NCI-H1694 (cell line): Measurements from ENCODE around the gene DHX57.
"Not testable (repeated sequence)": the region's sequence is repeated elsewhere in the genome, so short reads cannot be mapped to it uniquely, and the experiment has no call there.

ENCODE experiments used
- DNase-seq: peaks from one replicate; lab custom pipeline; 2025; lab: John Stamatoyannopoulos, UW

The DHX57 gene

GRCh38 chr2:38797953-38798352, 77.8 kb downstream of the DHX57 start:
- no peak for DNase-seq

- DNase-seq, result no peak
Measured at GRCh38 chr2:38797250-38797676, 78.5 kb downstream of the DHX57 start.

- DNase-seq, result not testable (repeated sequence)
Measured at GRCh38 chr2:38795016-38795415, 80.7 kb downstream of the DHX57 start.

GRCh38 chr2:38794235-38794946, 81.3 kb downstream of the DHX57 start:
- DNase-seq, result no peak

- no peak for DNase-seq
Measured at GRCh38 chr2:38793511-38793910, 82.2 kb downstream of the DHX57 start.

GRCh38 chr2:38792751-38793150, 83.0 kb downstream of the DHX57 start:
- DNase-seq, result no peak

- not testable (repeated sequence) for DNase-seq
Measured at GRCh38 chr2:38792321-38792720, 83.4 kb downstream of the DHX57 start.

GRCh38 chr2:38791744-38792143, 84.0 kb downstream of the DHX57 start:
- DNase-seq, result no peak

- DNase-seq, result no peak
Measured at GRCh38 chr2:38789691-38790090, 86.0 kb downstream of the DHX57 start.

- DNase-seq, result no peak
Measured at GRCh38 chr2:38788306-38788705, 87.4 kb downstream of the DHX57 start.

- DNase-seq, result no peak
Measured at GRCh38 chr2:38783586-38783985, 92.1 kb downstream of the DHX57 start.

- DNase-seq, result no peak
Measured at GRCh38 chr2:38778687-38779082, 97.0 kb downstream of the DHX57 start.

- DNase-seq, result no peak
Measured at GRCh38 chr2:38776531-38776930, 99.2 kb downstream of the DHX57 start.

- DNase-seq, result no peak
Measured at GRCh38 chr2:38775921-38776225, 99.9 kb downstream of the DHX57 start.

GRCh38 chr2:38775097-38775920, 100.4 kb downstream of the DHX57 start:
- DNase-seq, result no peak

GRCh38 chr2:38771632-38772031, 104.1 kb downstream of the DHX57 start:
- DNase-seq, result no peak

GRCh38 chr2:38765551-38765950, 110.2 kb downstream of the DHX57 start:
- no peak for DNase-seq

- DNase-seq, result no peak
Measured at GRCh38 chr2:38765149-38765548, 110.6 kb downstream of the DHX57 start.

- DNase-seq, result no peak
Measured at GRCh38 chr2:38763728-38764127, 112.0 kb downstream of the DHX57 start.

- no peak for DNase-seq
Measured at GRCh38 chr2:38763228-38763627, 112.5 kb downstream of the DHX57 start.

GRCh38 chr2:38755891-38756290, 119.8 kb downstream of the DHX57 start:
- not testable (repeated sequence) for DNase-seq

- DNase-seq, result no peak
Measured at GRCh38 chr2:38754506-38754905, 121.2 kb downstream of the DHX57 start.

- no peak for DNase-seq
Measured at GRCh38 chr2:38754049-38754448, 121.7 kb downstream of the DHX57 start.
